Lower leg skin (tissue), 4 donors: Measurements from ENCODE around the gene TP53BP2. TPM values are rescaled to one million over a fixed set of nuclear protein-coding genes. Genes with fewer than 3 reads are reported as not detected.
A peak's percentile ranks its signal among the peaks of the same experiment; 100 is the strongest.
"Not testable (repeated sequence)": the region's sequence is repeated elsewhere in the genome, so short reads cannot be mapped to it uniquely, and the experiment has no call there.

Experiments used
- DNase-seq, 2 donors: peaks; one replicate each; pipeline ENCODE4 v3.0.0-alpha.2; 2019; ENCODE audit warnings: low spot score in 2 of 2
- H3K4me3 ChIP-seq: fragments of 200-600 bp; sonication (generic); 2 replicates; pipeline ENCODE4 v1.5.1; 2017; ENCODE audit warnings: mild to moderate bottlenecking, low read depth; ENCODE audit not compliant: poor library complexity, severe bottlenecking
- POLR2A ChIP-seq, 2 donors: fragments of 450-650 bp; IDR thresholded peaks; one replicate each; pipeline ENCODE4 v1.6.1; 2016 to 2017; ENCODE audit warnings: antibody characterized with exemption in 2 of 2, mild to moderate bottlenecking in 1 of 2, moderate library complexity in 1 of 2
- WGBS, 2 donors: methylation state at CpG; one replicate each; pipeline ENCODE4 v1.1.5; 2018; 5-methylcytosine and 5-hydroxymethylcytosine counted together
- intact Hi-C: fragments of 100-400 bp; cut with DNase I; formaldehyde crosslinking; loops from one replicate; pipeline ENCODE4 v1.15.0; 2023; ENCODE audit warnings: low total_unique reads
- total RNA-seq, 4 donors: library from RNA; depleted of rRNA; stranded (reverse); fragments of >200 nt; gene quantifications; one replicate each; pipeline ENCODE4 v1.1.0, GENCODE V29; 2016
- TF ChIP-seq, protein P1 (sequence below), 3 donors: fragments of 450-650 bp; IDR thresholded peaks; one replicate each; pipeline ENCODE4 v1.5.1; 2016; ENCODE audit warnings: antibody characterized with exemption in 3 of 3, mild to moderate bottlenecking in 3 of 3, moderate library complexity in 2 of 3

TP53BP2 gene
- total RNA-seq = 10 to 100 TPM; 32.2 to 49.9 (median 36.6) TPM

DNA sequence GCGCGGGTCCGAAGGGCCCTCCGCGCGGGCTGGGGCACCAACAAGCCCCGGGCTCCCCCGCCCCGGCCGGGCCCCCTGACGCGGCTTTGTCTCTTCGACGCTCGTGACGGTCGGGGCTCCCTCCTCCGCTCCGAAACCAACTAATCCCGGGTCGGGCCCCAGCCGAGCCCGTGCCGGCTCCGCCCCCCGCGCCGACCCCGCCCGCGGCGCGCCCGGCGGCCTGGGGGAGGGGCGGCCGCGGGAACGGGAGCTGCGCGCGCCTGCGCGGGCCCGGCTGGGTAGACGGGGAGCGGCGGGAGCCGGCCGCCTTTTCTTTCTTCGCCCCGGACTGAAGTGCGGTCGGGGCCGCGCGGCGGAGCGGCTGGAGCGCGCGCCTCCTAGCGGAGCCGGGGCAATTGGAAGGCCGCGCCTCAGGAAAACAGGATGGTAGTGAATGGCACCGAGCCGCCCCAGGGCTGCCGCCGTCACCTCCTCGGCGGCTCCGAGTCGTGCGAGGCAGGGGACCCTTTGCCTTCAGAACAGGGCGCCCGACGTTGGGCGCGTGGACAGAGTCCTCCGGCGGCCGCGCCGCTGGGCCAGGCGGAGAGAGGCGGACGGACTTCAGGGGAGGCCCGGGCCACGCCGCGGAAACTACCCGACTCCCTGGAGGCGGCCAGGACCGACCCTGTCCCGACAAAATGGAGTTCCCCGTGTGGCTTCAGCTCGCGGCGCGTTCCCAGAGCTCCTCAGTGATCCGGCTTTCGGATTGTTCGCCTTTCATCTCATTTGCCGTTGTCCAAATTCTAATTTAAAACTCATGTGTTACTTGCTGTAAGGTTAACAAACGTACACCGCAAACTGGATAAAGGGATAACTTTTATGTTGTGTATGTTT is at the start of gene TP53BP2:
TSS of gene TP53BP2 (minus strand) at position 138 of the 873 bp plus-strand sequence. CDS start 267 bp downstream, outside the sequence.
- WGBS, 2 donors = 0 to 1% methylated on average over 53 to 84 of the region's 107 CpGs
- peak; percentile 77 to 97 for DNase-seq
- peak within 1 kb of the TSS; percentile 82 for H3K4me3 ChIP-seq
- TF ChIP-seq POLR2A (IDR thresholded peaks at IDR 0.05) = peak in 1 of 2 donors; percentile 30
- TF ChIP-seq, protein P1, sequence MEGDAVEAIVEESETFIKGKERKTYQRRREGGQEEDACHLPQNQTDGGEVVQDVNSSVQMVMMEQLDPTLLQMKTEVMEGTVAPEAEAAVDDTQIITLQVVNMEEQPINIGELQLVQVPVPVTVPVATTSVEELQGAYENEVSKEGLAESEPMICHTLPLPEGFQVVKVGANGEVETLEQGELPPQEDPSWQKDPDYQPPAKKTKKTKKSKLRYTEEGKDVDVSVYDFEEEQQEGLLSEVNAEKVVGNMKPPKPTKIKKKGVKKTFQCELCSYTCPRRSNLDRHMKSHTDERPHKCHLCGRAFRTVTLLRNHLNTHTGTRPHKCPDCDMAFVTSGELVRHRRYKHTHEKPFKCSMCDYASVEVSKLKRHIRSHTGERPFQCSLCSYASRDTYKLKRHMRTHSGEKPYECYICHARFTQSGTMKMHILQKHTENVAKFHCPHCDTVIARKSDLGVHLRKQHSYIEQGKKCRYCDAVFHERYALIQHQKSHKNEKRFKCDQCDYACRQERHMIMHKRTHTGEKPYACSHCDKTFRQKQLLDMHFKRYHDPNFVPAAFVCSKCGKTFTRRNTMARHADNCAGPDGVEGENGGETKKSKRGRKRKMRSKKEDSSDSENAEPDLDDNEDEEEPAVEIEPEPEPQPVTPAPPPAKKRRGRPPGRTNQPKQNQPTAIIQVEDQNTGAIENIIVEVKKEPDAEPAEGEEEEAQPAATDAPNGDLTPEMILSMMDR (IDR thresholded peaks at IDR 0.05) = peak in 1 of 3 donors; percentile 81
- intact Hi-C loops = no loop called here

DNA sequence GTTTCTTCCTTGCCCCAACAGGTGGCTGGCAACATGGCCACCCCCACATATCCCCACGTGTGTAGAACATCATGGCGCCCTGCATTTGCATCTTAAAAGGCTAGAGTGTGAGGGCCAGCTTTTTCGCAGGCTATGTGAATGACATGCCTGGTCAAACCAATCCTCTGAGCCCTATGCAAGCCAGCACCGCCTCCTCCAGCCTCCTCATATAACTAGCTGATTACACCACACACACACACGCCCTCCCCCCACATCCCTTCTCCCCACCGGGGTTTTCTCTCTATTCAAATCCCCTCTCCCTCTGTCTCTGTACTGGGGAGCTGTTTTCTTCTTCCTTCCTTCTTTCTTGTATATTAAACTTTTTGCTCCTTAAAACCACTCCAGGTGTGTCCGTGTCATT is 44.7 kb upstream of the TP53BP2 start:
- H3K4me3 ChIP-seq, intact Hi-C loops, DNase-seq: not testable (repeated sequence)
- WGBS, 2 donors = 74% methylated on average over 4 to 5 of the region's 7 CpGs

GRCh38 chr1:223889319-223889718 is 43.6 kb upstream of the TP53BP2 start:
- 86 to 88% methylated on average over 4 of the region's 4 CpGs for WGBS, 2 donors
- H3K4me3 ChIP-seq, DNase-seq, intact Hi-C loops: not testable (repeated sequence)

DNA sequence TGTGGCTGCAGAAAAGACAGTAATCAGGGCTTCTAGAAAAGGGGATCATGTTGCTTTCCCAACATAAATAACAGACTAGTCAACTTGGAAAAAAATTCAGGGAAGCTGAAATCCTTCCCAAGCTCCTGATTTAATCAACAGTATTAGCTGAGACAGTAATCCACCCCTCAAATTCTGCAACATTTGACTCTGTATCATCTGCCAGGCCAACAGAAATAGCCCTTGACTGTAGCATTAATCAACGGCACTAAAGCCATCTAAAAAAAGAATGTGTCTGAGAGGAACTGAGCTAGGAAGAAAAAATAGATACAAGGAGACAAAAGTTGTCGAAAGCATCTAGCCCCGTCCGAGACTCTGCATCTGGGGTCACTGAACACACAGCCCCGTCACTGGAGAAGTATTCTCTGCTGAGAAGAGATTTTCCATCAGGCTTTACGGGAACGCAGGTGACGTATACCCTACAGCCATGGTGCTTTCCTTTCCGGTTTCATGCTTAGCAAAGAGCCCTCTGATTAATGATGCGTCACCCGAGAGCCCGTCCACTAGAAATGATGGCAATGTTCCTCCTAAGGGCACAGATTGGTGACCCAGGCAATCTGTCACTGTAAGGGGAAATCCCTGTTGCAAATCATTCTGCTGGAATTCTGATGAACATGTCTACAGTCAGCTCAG is 42.1 kb upstream of the TP53BP2 start:
- WGBS, 2 donors = 77 to 80% methylated on average over 12 of the region's 12 CpGs
- no peak for DNase-seq
- H3K4me3 ChIP-seq = no peak overlapping the region
- TF ChIP-seq, protein P1 (IDR thresholded peaks at IDR 0.05) = no peak
- TF ChIP-seq POLR2A (IDR thresholded peaks at IDR 0.05) = no peak
- intact Hi-C loops = no loop called here

DNA sequence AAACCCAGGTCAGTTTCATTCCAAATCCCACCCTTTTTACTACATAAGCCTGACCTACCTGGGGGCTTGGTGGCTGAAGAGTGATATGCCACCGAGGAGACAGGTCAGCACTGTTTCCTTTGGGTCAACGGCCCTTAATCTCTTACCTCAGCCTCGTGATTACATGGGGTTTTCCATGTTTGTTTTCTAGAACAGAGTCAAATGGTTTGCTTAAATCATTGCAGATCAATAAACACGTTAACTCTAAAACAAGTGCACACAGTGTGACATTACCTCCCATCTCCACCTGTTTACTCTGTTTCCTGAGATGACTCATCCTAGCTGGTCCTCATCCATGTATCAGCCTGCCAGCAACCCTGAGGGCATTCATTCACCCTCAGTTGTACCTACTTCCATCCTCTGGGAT is 40.8 kb upstream of the TP53BP2 start:
- WGBS, 2 donors = 63% methylated on average over 4 of the region's 4 CpGs
- intact Hi-C loops = no loop called here
- TF ChIP-seq POLR2A (IDR thresholded peaks at IDR 0.05) = no peak
- TF ChIP-seq, protein P1 (IDR thresholded peaks at IDR 0.05) = no peak
- DNase-seq = no peak
- H3K4me3 ChIP-seq = no peak overlapping the region

GRCh38 chr1:223885614-223886013 is 39.9 kb upstream of the TP53BP2 start:
- DNase-seq = no peak
- TF ChIP-seq POLR2A (IDR thresholded peaks at IDR 0.05) = no peak
- TF ChIP-seq, protein P1 (IDR thresholded peaks at IDR 0.05) = no peak
- H3K4me3 ChIP-seq = no peak overlapping the region
- WGBS, 2 donors = 98 to 100% methylated on average over 3 of the region's 3 CpGs
- intact Hi-C loops = no loop called here
